Measurements from ENCODE around the gene SAA1.
A peak's percentile ranks its signal among the peaks of the same experiment; 100 is the strongest.

Gene SAA1

DNA sequence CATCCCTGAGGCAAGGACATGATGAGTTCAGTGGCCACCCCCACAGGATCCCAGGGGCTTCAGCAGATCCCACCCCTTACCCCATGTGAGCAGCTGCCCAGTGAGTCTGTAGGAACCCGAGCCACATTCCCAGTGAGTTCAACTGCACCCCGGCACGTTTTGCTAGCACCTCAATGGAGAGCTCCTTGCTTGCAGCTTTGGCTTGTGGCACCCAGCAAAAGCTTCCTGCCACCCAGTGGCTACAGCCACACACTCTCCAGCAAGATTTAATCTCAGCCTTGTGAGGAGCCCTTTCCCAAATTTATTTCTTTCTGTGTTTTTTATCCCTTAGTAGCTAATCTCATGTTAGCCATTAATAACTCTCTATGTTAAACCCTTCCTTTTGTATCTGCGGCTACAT, 4.0 kb downstream of the SAA1 start:
- no peak for TF ChIP-seq CTCF (IDR thresholded peaks at IDR 0.05; ENCODE audit: extremely low read depth, insufficient read depth, missing control alignments)
- DNase-seq (ENCODE audit: low spot score) = no peak

DNA sequence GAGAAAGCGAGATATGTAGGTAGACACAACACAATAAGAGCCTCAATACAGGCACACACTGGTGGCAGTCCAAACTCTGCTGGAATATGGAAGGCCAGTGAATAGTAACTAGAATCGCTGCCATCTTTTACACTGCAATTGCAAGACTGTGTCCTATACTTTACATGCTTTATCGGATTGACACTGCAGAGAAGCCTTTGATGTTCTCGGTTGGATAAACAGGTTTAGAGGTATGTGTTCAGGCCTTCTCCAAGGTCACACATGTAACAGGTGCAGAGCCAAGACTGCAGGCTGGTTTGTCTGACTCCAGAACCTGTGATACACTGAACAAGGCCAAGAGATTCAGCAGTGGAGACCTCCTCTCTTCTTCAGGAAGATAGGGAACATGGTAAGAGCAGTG, 5.1 kb downstream of the SAA1 start:
- no peak for TF ChIP-seq CTCF (IDR thresholded peaks at IDR 0.05; ENCODE audit: extremely low read depth, insufficient read depth, missing control alignments)
- no peak for DNase-seq (ENCODE audit: low spot score)
- in situ Hi-C loops (cut with MboI; ENCODE audit: low pct_unique_long_range_greater_than_20kb, low sequenced_read_pairs, unreplicated experiment) = no loop called here

More for the DNA sequence above, 4.0 kb downstream of the SAA1 start:
- in situ Hi-C loops (cut with MboI; ENCODE audit: low pct_unique_long_range_greater_than_20kb, low sequenced_read_pairs, unreplicated experiment) = no loop called here

GRCh38 chr11:18277565-18278271, 11.7 kb downstream of the SAA1 start:
- no peak for DNase-seq (ENCODE audit: low spot score)
- no peak for TF ChIP-seq CTCF (IDR thresholded peaks at IDR 0.05; ENCODE audit: extremely low read depth, insufficient read depth, missing control alignments)
- in situ Hi-C loops (cut with MboI; ENCODE audit: low pct_unique_long_range_greater_than_20kb, low sequenced_read_pairs, unreplicated experiment) = no loop called here

DNA sequence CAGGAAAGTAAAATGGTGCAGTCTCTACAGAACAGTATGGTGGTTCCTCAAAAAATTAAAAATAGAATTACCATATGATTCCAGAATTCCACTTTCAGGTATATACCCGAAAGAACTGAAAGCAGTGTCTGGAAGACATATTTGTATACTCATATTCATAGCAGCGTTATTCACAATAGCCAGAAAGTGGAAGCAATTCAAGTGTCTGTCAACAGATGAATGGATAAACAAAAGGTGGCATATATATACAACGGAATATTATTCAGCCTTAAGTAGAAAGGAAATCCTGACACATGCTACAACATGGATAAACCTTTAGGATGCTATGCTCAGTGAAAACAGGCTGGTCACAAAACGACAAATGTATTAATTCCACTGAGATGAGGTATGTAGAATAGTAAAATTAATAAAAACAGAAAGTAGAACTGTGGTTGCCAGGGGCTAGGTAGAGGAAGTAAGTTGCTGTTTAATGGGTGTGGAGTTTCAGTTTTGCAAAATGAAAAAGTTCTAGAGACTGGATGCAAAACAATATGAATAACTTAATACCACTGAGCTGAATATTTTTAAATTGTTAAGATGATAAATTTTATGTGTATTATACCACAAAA, 14.5 kb downstream of the SAA1 start:
- in situ Hi-C loops (cut with MboI; ENCODE audit: low pct_unique_long_range_greater_than_20kb, low sequenced_read_pairs, unreplicated experiment) = no loop called here
- DNase-seq (ENCODE audit: low spot score) = peak; percentile 57
- no peak for TF ChIP-seq CTCF (IDR thresholded peaks at IDR 0.05; ENCODE audit: extremely low read depth, insufficient read depth, missing control alignments)

- in situ Hi-C loops (cut with MboI; ENCODE audit: low pct_unique_long_range_greater_than_20kb, low sequenced_read_pairs, unreplicated experiment) = no loop called here
Observed at GRCh38 chr11:18282626-18283025, 16.6 kb downstream of the SAA1 start.

GRCh38 chr11:18285841-18286240, 19.8 kb downstream of the SAA1 start:
- no peak for TF ChIP-seq CTCF (IDR thresholded peaks at IDR 0.05; ENCODE audit: extremely low read depth, insufficient read depth, missing control alignments)
- no peak for DNase-seq (ENCODE audit: low spot score)
- in situ Hi-C loops (cut with MboI; ENCODE audit: low pct_unique_long_range_greater_than_20kb, low sequenced_read_pairs, unreplicated experiment) = no loop called here

More at GRCh38 chr11:18282626-18283025, 16.6 kb downstream of the SAA1 start:
- no peak for DNase-seq (ENCODE audit: low spot score)
- no peak for TF ChIP-seq CTCF (IDR thresholded peaks at IDR 0.05; ENCODE audit: extremely low read depth, insufficient read depth, missing control alignments)

Measured in GM13977 (cell line).